Right renal cortex interstitium (tissue), 3 donors: ENCODE results near the gene GPR62. TPM values are rescaled to one million over a fixed set of nuclear protein-coding genes. Genes with fewer than 3 reads are reported as not detected.
"Not testable (repeated sequence)": the region's sequence is repeated elsewhere in the genome, so short reads cannot be mapped to it uniquely, and the experiment has no call there.

Source experiments
- DNase-seq, 3 donors: peaks; one replicate each; pipeline ENCODE4 v3.0.0-alpha.2; 2013; ENCODE audit warnings: low read depth in 3 of 3, low spot score in 2 of 3
- polyA plus RNA-seq, 3 donors: library from polyadenylated mRNA; unstranded; fragments of 120-200 nt; gene quantifications; one replicate each; pipeline ENCODE4 v1.2.1, GENCODE V29; 2013; ENCODE audit not compliant: insufficient read length in 3 of 3

GPR62 gene
- polyA plus RNA-seq, 3 donors = 0.36 to 0.49 (median 0.37) TPM

DNA sequence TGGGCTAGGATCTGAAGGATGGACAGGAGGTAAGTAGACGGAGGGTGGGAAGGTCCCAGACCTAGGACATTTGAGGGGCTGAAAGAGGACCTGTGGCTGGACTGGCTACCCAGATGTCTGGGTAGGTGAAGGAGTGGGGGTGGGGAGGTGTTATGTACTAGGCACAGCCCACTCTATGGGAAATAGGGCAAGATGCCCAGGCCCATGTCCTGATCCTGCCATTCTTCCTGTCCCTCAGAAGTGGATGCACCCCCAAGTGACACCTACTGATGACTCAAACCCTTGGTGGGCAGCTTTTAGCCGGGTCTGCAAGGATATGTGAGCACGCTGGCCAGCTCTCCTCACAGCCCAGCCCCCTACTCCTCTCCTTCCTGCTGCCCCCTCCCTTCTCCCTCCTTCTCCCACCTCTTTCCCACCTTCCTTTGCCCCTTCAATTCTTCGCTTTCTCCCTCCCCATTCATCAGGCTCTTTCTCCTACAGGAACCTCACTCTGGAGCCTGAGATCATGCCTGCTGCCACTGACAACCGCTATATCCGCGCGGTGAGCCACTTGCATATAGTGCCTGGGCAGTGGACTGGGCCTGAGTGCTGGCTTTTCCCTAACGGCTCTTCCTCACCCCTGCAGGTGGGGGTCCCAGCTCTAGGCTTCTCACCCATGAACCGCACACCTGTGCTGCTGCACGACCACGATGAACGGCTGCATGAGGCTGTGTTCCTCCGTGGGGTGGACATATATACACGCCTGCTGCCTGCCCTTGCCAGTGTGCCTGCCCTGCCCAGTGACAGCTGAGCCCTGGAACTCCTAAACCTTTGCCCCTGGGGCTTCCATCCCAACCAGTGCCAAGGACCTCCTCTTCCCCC lies 33.3 kb downstream of the GPR62 start:
- no peak for DNase-seq

DNA sequence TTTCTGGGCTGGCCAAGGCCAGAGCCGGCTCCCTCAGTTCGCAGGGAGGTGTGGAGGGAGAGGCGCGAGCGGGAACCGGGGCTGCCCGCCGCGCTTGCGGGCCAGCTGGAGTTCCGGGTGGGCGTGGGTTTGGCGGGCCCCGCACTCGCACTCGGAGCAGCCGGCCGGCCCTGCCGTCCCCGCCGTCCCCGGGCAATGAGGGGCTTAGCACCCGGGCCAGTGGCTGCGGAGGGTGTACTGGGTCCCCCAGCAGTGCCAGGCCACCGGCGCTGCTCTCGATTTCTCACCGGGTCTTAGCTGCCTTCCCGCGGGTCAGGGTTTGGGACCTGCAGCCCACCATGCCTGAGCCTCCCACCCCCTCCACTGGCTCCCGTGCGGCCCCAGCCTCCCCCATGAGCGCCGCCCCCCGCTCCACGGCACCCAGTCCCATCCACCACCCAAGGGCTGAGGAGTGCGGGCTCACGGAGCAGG lies 35.4 kb downstream of the GPR62 start:
- DNase-seq = not testable (repeated sequence)

DNA sequence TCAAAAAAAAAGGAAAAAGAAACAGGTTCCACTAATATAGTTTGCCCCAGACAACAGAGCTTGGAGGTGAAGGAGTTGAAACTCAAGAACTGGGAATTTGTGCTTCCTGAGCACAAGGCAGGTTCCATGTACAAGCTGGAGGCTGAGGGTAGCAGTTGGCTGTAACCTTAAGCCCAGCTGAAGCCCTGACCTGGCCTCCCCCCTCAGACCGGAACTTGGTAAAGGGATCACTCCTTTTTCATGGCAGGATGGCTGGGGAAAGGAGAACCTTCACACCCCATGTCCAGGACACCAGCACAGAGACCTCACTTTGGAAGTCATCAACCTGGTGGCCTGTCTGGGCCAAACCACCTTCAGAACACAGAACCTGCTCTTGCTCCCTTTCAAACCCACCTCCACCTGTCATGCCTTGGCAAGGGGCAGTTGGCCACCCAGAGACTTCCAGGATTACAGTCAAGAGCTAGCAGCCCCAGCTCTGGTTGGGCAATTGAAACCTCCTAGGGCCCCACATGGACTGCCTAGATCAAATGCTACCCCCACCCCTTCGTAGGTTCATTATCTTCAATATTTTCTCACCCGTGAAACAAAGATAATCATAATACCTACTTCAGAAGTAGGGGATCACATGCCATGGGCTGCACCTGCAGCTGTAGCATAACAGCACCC lies 37.0 kb downstream of the GPR62 start:
- DNase-seq = no peak

DNA sequence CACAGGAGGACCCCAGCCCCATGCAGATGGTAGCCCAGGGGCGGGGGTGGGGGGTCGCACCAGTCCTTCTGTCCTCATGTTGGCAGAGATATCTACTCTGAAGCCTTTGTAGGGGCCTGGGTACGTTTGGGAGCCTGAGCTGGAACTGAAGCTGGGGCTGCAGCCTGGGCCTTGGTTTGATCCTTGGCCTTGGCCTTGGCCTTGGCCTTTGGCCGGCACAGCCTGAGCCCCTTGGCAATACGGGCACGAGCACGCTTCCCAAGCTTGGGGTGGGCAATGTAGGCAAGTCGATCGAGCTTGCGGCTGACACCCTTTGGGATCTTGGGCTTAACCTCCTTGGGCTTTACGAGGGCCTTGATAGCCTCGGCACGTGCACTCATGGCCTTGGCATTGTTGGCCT lies 38.5 kb downstream of the GPR62 start:
- not testable (repeated sequence) for DNase-seq

DNA sequence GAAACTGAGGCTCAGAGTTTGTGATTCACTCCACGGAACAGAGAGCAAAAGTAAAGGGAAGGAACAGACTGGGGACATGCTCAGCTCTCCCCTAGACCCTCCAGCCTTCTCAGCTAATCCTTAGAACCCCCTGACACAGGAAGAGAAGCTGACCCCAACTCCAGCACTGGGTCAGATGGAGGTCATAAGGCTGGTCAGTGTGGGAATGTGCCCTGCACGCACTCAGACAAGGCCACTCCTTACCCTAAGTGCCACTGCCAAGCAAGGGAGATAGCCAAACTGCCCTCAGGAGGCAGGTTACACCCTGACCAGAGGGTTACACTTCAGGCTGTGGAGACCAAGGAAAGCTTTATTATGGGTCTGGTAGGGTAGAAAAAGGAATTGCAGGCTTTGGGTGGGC lies 39.3 kb downstream of the GPR62 start:
- no peak for DNase-seq

DNA sequence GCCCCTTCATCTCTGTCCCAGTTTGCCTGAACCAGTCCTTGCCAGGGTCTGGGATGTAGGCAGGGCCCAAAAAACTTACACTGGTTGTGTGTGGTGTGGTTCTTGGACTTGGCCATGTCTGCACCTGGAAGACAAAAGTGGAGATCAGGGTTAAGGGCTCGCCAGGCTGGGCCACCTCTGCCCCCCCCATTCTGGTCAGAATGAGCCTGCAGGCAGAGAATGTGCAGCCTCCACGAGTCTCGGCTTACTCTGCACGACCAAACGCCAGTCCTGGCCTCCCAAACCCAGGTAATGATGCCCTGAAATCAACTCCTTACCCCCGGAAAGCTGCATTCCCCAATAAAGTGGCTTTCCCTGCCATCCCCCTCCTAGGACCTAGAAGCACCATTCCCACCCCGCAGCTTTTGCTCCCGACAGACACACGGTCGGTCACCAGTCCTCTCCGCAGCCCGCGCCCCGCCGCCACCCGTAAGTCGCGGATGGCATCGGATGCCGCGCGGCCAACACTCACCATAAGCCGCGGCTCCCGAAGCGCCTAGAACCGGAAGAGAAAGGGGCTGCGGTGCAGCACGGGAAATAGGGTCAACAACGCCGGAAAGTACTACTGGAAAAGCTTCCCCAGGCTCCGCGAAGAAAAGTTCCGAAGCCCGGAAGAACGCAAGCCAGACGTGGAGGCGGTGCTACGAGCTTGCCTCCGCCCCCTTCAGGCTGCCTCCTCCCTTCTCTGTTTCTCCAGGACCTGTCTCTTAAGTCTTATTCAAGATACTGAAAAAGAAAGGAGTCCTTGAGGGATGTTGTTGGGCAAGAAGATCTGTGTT lies 40.4 kb downstream of the GPR62 start, which contains the start of gene RPL29:
RPL29 (minus strand) TSS at position 550 of the 818 bp plus-strand sequence; CDS start at position 116, 434 bp downstream.
- peak; percentile 88 to 92 (median 92) for DNase-seq

DNA sequence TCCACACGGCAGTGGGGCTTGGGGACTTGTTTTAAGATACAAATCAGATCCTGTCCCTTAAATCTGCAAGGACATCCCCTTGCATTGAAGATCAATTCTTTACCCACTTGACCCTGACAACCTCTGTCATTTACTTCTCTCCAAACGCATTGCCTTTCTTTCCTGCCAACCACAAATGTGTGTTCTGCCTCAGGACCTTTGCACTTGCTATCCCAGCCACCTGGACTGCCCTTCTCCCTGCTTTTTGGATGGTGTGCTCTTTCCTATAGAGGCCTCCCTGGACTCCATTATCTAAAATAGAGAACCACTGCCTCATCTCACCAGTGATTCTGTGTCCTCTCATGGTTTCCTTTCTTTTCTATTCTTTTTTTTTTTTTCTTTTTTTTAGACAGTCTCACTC lies 42.0 kb downstream of the GPR62 start:
- DNase-seq = no peak

DNA sequence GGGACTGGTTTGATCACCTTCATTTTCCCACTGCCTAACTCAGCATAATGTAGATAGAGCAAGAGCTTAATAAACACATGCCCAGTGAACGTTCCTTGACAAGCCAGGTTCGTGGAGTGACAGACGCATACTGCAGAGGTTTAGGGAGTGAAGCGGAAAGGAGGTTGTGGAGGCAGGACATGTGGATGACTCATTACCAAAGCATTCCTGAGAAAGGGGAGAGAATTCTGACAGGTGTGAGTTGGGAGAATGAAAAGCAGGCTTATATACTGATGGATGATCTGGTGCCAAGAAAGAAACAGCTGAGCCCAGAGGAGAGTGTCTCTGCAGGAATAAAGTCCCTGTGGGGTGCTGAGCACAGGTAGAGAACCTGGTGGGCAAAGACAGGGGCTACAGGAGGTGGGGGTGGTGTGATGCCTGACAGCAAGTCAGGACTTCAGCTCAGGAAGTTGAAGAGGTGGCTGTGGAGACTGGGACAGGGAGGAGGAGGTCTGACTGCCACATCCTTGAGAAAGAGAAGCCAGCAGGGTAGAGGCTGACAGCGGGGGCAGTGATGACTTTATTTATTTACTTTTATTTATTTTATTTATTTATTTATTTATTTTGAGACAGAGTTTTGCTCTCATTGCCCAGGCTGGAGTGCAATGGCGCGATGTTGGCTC lies 42.9 kb downstream of the GPR62 start:
- no peak for DNase-seq

DNA sequence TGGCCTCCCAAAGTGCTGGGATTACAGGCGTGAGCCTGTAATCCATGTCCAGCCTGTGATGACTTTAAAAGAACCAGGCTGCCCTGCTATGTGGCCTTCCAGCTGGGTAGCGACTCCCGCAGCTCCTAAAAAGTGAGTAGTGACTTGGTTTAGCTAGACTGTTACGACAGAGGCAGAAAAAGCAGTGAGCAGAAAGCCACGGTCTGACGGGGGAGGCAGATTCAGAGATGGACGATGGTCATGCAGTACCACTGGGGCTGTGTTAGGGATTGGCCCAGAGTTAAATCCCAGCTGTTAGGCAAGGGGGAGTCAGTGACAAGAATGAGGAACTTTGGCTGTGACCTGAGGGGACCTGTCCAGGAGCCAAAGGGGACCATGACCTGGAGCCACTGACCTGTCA lies 43.6 kb downstream of the GPR62 start:
- no peak for DNase-seq

DNA sequence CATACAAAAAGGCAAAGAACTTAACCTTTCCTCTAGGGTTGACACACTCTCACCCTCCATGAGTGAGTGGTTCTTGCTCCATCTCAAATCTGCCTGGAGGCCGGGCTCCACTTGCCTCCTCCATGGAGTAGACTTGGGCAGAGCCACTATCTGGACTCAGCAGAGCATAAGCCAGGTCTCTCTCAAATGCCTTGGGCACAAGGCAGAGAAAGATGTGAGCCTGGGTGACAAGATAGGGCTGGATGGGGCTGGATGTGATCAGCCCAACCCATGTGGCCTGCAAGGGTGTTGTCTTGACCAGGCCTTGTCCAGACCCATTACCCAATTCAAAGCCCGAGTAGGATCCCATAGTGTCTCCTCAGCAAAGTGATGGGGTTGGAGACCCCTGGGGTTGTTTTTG lies 44.7 kb downstream of the GPR62 start:
- DNase-seq = no peak

DNA sequence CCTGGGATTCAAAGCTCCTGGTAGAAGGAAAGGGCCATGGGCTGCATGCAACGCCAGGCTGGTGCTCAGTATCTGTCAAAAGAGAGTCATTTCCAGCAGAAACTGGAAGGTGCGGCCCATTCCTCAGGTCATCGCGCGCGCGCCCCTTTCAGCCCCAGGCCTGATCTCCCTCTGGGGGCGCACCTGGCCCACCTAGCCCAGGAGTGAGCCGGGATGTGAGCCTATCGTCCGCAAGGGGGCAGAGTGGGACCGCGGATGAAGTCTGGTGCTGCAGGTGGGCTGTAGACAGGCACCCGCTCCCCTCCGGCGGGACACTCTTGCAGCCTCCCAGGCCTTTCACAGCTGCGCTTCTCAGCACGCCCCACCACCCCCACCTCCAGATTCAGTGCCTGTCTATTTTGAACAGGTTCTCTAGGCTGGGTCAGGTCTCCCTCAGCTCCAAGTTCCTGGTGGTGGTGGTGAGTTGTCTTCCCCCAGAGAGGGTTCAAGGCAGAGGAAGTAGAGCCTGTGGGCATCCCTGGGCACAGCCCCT lies 46.3 kb downstream of the GPR62 start:
- DNase-seq = peak in 2 of 3 donors; percentile 65 to 74

DNA sequence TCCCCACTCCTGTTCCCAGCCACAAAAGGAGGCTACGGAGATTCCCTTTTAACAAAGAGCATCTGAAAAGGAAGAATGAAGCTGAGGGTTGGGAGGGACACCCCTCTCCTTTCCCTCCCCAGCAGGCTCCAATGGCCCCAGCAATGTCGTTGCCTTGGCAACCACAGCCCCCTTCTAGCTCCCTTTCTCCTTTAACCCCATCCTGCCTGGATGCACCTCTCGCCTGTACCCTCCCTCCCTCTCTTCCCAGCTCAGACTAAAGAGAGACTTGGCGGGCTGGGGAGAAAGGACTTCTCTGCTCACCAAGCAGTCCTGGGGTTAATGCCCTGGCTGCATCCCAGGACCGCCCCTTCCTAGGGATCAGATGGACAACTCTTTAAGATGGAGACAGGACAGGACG lies 47.6 kb downstream of the GPR62 start:
- DNase-seq = no peak

DNA sequence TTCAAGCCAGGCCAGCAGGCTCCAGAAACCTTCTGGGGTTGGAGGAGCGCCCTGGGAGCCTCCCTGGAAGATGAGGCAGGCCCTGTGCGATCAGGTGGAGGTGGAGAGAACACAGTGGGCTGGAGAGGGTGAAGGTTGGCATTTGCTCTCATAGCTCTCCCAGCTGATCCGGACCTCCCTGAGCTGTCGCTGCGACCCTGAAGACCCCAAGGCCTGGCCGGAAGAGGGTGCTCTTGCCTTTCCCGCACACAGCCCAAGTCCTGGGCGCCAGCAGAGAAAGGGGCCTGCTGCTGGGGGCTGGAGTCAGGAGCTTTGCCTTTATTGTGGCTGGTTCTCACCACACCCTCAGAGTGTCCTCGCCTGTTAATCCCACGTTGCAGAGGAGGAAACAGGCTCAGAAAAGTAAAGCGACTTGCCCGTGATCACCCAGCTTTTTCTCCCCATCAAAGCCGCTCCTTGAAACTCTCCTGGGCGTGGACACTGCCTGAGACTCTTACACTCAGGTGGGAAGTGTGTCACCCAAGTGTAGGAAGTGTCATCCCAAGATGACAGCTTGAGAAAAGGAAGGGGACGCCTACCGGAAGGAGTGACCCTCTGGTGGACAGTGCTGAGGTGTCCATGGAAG lies 49.1 kb downstream of the GPR62 start:
- DNase-seq = no peak

DNA sequence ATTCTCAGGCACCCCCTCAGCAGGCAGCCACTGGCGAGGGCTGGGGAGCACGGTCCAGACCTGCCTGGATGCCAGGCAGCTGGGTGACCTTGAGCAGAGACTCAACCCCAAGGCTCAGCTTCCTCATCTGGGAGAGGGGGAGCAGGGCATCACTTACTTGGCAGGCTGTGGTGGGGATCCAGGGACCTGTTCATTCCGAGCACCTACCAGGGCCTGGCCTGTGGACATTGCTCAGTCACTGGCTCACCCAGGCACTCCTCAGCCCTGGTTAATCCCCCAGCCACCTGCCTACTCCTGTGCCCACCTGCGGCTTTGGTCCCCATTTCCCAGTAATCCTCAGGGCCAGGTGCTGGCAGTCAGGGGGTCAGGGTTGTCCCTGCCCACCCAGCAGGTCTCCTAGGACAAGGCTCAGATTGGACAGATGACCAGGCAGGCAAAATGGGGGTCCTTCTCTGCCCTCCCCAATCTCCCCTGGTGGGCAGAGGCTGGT lies 49.8 kb downstream of the GPR62 start:
- DNase-seq = no peak

DNA sequence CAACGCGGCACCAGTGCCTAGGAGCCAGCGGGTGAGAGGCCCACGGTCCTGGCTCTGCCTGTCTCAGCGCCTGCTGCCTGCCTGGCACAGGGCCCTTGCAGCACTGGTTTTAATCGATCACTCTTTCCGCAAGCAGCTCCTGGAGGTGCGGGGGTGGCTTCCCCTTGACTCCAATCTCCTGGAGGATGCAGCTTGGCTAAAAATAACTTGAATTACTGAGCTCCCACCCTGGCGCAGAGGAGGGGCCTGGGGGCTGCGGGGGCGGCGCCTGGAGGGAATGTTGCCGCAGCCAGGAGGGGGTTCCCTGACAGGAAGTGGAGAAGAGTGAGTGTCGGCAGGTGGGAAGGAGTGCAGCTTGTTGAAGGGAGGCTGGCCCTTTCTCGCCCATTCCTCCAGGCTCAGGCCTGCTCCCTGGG lies 50.4 kb downstream of the GPR62 start:
- DNase-seq = peak in 2 of 3 donors; percentile 57 to 67

DNA sequence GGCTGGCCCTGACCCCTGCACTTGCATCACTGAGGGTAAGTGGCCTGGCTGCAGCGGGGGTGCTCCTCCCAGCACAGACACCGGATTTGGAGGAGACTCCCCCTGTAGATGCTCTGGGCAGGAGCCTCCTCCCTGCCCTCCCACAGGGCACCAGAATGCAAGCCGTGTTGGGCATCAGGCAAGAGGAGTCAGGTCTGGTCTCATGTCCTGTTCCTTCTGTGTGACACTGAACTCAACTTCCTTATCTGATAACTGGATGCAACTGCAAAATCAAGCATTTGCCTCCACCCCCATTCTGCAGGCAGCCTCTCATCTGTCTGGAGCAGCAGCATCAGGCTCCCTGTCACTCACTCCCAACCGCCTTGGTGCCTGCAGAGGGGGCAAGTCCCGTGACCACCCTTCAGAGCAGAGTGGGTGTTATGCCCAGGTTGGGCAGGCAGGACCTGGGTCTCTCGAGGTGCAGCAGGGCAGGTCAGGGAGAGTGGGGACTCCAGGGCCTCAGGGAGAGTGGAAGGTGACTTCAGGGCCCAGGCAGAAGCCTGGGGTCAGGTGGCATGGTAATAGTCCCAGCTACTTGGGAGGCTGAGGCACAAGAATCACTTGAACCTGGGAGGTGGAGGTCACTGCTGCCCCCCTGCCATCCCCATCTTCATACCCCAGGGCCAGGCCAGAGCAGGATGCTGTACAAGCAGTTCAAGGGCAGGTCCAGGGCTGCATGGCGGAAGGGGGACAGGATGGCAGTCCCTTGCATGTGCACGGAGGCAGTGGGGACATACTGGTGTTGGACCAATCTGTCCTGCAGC lies 51.0 kb downstream of the GPR62 start:
- no peak for DNase-seq

DNA sequence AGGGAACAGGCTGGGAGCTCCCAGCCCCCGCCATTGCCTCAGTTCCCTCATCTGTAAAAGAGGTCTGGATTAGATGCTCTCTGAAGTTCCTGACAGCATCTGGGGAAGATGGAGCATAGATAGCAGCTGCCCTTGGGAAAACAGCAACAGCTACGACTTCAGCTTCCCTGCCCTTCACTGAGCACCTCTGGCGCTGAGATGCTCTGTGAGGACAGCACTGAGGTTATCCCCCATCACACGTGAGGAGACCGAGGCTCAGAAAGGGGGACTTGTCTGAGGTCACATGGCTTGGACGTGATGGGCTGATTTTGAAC lies 51.6 kb downstream of the GPR62 start:
- no peak for DNase-seq
